ENCODE data around the gene FAM20A.
"Not testable (repeated sequence)": the region's sequence is repeated elsewhere in the genome, so short reads cannot be mapped to it uniquely, and the experiment has no call there.

Gene FAM20A

GRCh38 chr17:68587847-68588246 lies 13.3 kb downstream of the FAM20A start:
- Mint-ChIP-seq H3K4me3 (no peak overlapping the region), H3K4me1 (ENCODE audit: low read depth) (no peaks in the 10 kb centered on the region), H3K36me3 (ENCODE audit: low read depth) (no peaks in the 10 kb centered on the region), H3K9me3 (no peaks in the 10 kb centered on the region), H3K27ac (no peak overlapping the region), H3K27me3 (ENCODE audit: low read depth) (peaks cover 19% of the 10 kb centered on the region)

- Mint-ChIP-seq H3K9me3 (no peaks in the 10 kb centered on the region), H3K36me3 (ENCODE audit: low read depth) (no peaks in the 10 kb centered on the region), H3K4me3 (no peak overlapping the region), H3K4me1 (ENCODE audit: low read depth) (no peaks in the 10 kb centered on the region), H3K27ac (no peak overlapping the region), H3K27me3 (ENCODE audit: low read depth) (peaks cover 15% of the 10 kb centered on the region)
These were observed 14.1 kb downstream of the FAM20A start for GRCh38 chr17:68587026-68587425.

GRCh38 chr17:68585643-68586042 lies 15.5 kb downstream of the FAM20A start:
- H3K4me1 Mint-ChIP-seq (ENCODE audit: low read depth): no peaks in the 10 kb centered on the region
- no peaks in the 10 kb centered on the region for H3K9me3 Mint-ChIP-seq
- no peak overlapping the region for H3K27ac Mint-ChIP-seq
- H3K36me3 Mint-ChIP-seq (ENCODE audit: low read depth): no peaks in the 10 kb centered on the region
- no peak overlapping the region for H3K4me3 Mint-ChIP-seq
- peaks cover 15% of the 10 kb centered on the region for H3K27me3 Mint-ChIP-seq (ENCODE audit: low read depth)

- no peak overlapping the region for H3K27ac Mint-ChIP-seq
- H3K27me3 Mint-ChIP-seq (ENCODE audit: low read depth): peaks cover 15% of the 10 kb centered on the region
- H3K4me1 Mint-ChIP-seq (ENCODE audit: low read depth): no peaks in the 10 kb centered on the region
- no peak overlapping the region for H3K4me3 Mint-ChIP-seq
- no peaks in the 10 kb centered on the region for H3K9me3 Mint-ChIP-seq
- no peaks in the 10 kb centered on the region for H3K36me3 Mint-ChIP-seq (ENCODE audit: low read depth)
These were observed 16.4 kb downstream of the FAM20A start for GRCh38 chr17:68584581-68585303.

- not testable (repeated sequence) for H3K27ac Mint-ChIP-seq; H3K27me3 Mint-ChIP-seq (ENCODE audit: low read depth); H3K4me3 Mint-ChIP-seq; H3K4me1 Mint-ChIP-seq (ENCODE audit: low read depth); H3K9me3 Mint-ChIP-seq; H3K36me3 Mint-ChIP-seq (ENCODE audit: low read depth)
These were observed 18.3 kb downstream of the FAM20A start for GRCh38 chr17:68582867-68583266.

- H3K27me3 Mint-ChIP-seq (ENCODE audit: low read depth): peaks cover 7% of the 10 kb centered on the region
- H3K36me3 Mint-ChIP-seq (ENCODE audit: low read depth): no peaks in the 10 kb centered on the region
- no peak overlapping the region for H3K4me3 Mint-ChIP-seq
- H3K9me3 Mint-ChIP-seq: no peaks in the 10 kb centered on the region
- H3K4me1 Mint-ChIP-seq (ENCODE audit: low read depth): no peaks in the 10 kb centered on the region
- no peak overlapping the region for H3K27ac Mint-ChIP-seq
These were observed 19.1 kb downstream of the FAM20A start for GRCh38 chr17:68581863-68582645.

GRCh38 chr17:68580236-68580770 lies 20.9 kb downstream of the FAM20A start:
- H3K9me3 Mint-ChIP-seq: no peaks in the 10 kb centered on the region
- peaks cover 7% of the 10 kb centered on the region for H3K27me3 Mint-ChIP-seq (ENCODE audit: low read depth)
- H3K4me1 Mint-ChIP-seq (ENCODE audit: low read depth): no peaks in the 10 kb centered on the region
- H3K4me3 Mint-ChIP-seq: no peak overlapping the region
- no peak overlapping the region for H3K27ac Mint-ChIP-seq
- H3K36me3 Mint-ChIP-seq (ENCODE audit: low read depth): no peaks in the 10 kb centered on the region

- Mint-ChIP-seq H3K4me1 (ENCODE audit: low read depth) (no peaks in the 10 kb centered on the region), H3K27ac (no peak overlapping the region), H3K4me3 (no peak overlapping the region), H3K36me3 (ENCODE audit: low read depth) (no peaks in the 10 kb centered on the region), H3K27me3 (ENCODE audit: low read depth) (peaks cover 5% of the 10 kb centered on the region), H3K9me3 (no peaks in the 10 kb centered on the region)
These were observed 21.8 kb downstream of the FAM20A start for GRCh38 chr17:68579194-68579927.

GRCh38 chr17:68578236-68578635 lies 22.9 kb downstream of the FAM20A start:
- no peak overlapping the region for H3K27ac Mint-ChIP-seq
- peaks cover 4% of the 10 kb centered on the region for H3K27me3 Mint-ChIP-seq (ENCODE audit: low read depth)
- H3K4me1 Mint-ChIP-seq (ENCODE audit: low read depth): no peaks in the 10 kb centered on the region
- H3K9me3 Mint-ChIP-seq: no peaks in the 10 kb centered on the region
- no peak overlapping the region for H3K4me3 Mint-ChIP-seq
- no peaks in the 10 kb centered on the region for H3K36me3 Mint-ChIP-seq (ENCODE audit: low read depth)

GRCh38 chr17:68577497-68577821 lies 23.7 kb downstream of the FAM20A start:
- no peak overlapping the region for H3K27ac Mint-ChIP-seq
- H3K4me3 Mint-ChIP-seq: no peak overlapping the region
- peaks cover 4% of the 10 kb centered on the region for H3K27me3 Mint-ChIP-seq (ENCODE audit: low read depth)
- H3K4me1 Mint-ChIP-seq (ENCODE audit: low read depth): no peaks in the 10 kb centered on the region
- no peaks in the 10 kb centered on the region for H3K9me3 Mint-ChIP-seq
- no peaks in the 10 kb centered on the region for H3K36me3 Mint-ChIP-seq (ENCODE audit: low read depth)

- H3K4me3 Mint-ChIP-seq: no peak overlapping the region
- no peaks in the 10 kb centered on the region for H3K4me1 Mint-ChIP-seq (ENCODE audit: low read depth)
- no peaks in the 10 kb centered on the region for H3K9me3 Mint-ChIP-seq
- peaks cover 4% of the 10 kb centered on the region for H3K27me3 Mint-ChIP-seq (ENCODE audit: low read depth)
- no peaks in the 10 kb centered on the region for H3K36me3 Mint-ChIP-seq (ENCODE audit: low read depth)
- no peak overlapping the region for H3K27ac Mint-ChIP-seq
These were observed 24.2 kb downstream of the FAM20A start for GRCh38 chr17:68576811-68577496.

- Mint-ChIP-seq H3K27ac (no peak overlapping the region), H3K27me3 (ENCODE audit: low read depth) (peaks cover 4% of the 10 kb centered on the region), H3K4me1 (ENCODE audit: low read depth) (no peaks in the 10 kb centered on the region), H3K4me3 (no peak overlapping the region), H3K36me3 (ENCODE audit: low read depth) (no peaks in the 10 kb centered on the region), H3K9me3 (no peaks in the 10 kb centered on the region)
These were observed 25.0 kb downstream of the FAM20A start for GRCh38 chr17:68576137-68576536.

- no peaks in the 10 kb centered on the region for H3K27me3 Mint-ChIP-seq (ENCODE audit: low read depth)
- no peak overlapping the region for H3K27ac Mint-ChIP-seq
- H3K4me1 Mint-ChIP-seq (ENCODE audit: low read depth): no peaks in the 10 kb centered on the region
- no peak overlapping the region for H3K4me3 Mint-ChIP-seq
- H3K36me3 Mint-ChIP-seq (ENCODE audit: low read depth): no peaks in the 10 kb centered on the region
- no peaks in the 10 kb centered on the region for H3K9me3 Mint-ChIP-seq
These were observed 27.8 kb downstream of the FAM20A start for GRCh38 chr17:68573338-68573737.

GRCh38 chr17:68572138-68572842 lies 28.9 kb downstream of the FAM20A start:
- H3K27ac Mint-ChIP-seq: no peak overlapping the region
- H3K4me1 Mint-ChIP-seq (ENCODE audit: low read depth): no peaks in the 10 kb centered on the region
- no peaks in the 10 kb centered on the region for H3K27me3 Mint-ChIP-seq (ENCODE audit: low read depth)
- no peak overlapping the region for H3K4me3 Mint-ChIP-seq
- no peaks in the 10 kb centered on the region for H3K36me3 Mint-ChIP-seq (ENCODE audit: low read depth)
- no peaks in the 10 kb centered on the region for H3K9me3 Mint-ChIP-seq

Measured in T-helper 1 cell treated with Interleukin-12 subunit alpha and Interleukin-12 subunit beta and Interleukin-4 antibody, amounts not matched to agents 30 μg/mL and 1 μg/mL, for 36 hours (primary cell).